HL-60 (cell line): Measurements from ENCODE around the gene LIPJ.

ENCODE experiments used
- DNase-seq, 2 experiments: peaks; one replicate each; pipeline ENCODE4 v3.0.0-alpha.2; 2010 to 2020; ENCODE audit warnings: low read depth in 1 of 2, low spot score in 1 of 2
- H3K27ac ChIP-seq: fragments of 250-450 bp; sonication (Bioruptor Pico); replicated peaks from 2 replicates; pipeline ENCODE4 v1.5.1; 2020; ENCODE audit warnings: mild to moderate bottlenecking, moderate library complexity
- H3K27me3 ChIP-seq: fragments of 250-450 bp; sonication (Bioruptor Pico); 2 replicates; pipeline ENCODE4 v1.5.1; 2021; ENCODE audit warnings: mild to moderate bottlenecking, moderate library complexity; ENCODE audit not compliant: insufficient read depth, poor library complexity, severe bottlenecking
- H3K4me3 ChIP-seq: replicated peaks from 2 replicates; pipeline ENCODE4 v1.5.1; 2011; ENCODE audit warnings: mild to moderate bottlenecking, control low read depth, low read length; ENCODE audit not compliant: insufficient read depth
- GABPA ChIP-seq: IDR thresholded peaks from 2 replicates; pipeline ENCODE4 v1.6.1; 2012; ENCODE audit warnings: low read depth
- POLR2AphosphoS5 ChIP-seq: IDR thresholded peaks from 2 replicates; pipeline ENCODE4 v1.6.1; 2012; ENCODE audit warnings: low read depth
- REST ChIP-seq: IDR thresholded peaks from 2 replicates; pipeline ENCODE4 v1.6.1; 2012; ENCODE audit warnings: low read depth; ENCODE audit not compliant: insufficient replicate concordance
- SPI1 ChIP-seq: IDR thresholded peaks from 2 replicates; pipeline ENCODE4 v1.6.1; 2012; ENCODE audit warnings: low read depth, mild to moderate bottlenecking, borderline replicate concordance
- TF ChIP-seq, protein P1 (sequence below): IDR thresholded peaks from one replicate; pipeline ENCODE4 v1.5.1; 2011; ENCODE audit warnings: low read length, control low read depth, inconsistent platforms; ENCODE audit not compliant: insufficient read depth

The LIPJ gene

DNA sequence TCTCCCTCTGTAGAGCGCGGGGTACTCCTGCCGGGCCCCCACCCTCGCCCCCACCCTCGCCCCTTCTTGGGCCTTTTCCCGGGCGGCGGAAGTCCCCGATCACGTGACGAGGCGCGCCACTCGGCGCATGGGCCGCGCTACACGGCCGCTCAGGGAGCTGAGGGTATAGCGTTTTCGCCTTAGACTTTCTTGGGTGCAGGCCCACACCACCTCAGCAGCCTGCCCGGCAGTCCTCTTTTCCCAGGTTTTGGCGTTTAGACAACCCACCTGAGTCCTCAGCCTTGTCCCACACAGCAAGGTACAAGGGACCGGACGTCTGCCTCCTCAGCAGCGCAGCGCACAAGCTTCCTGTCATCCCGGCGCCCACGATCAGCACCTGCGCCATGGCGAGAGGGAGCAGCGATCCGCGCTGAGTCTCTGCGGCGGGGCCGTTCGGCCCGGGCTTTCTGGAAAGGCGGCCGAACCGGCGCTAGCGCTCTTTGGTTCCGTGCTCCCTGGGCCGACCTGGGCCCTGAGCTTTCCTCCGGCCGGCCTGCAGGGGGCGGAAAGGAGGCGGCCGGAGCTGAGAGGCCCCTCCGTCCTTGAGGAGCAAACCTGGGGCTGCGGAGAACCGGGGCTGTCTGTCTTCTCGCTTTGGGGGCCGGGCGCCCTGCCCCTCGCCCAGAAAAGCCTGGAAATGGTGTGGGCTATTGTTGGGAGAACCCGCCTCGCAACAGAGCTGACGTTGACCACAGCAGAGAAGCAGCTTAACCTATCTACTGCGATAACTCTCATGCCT is 3.6 kb upstream of the LIPJ start, which contains the start of gene RNLS:
Gene RNLS, minus strand, starts transcription at position 513 of the 778 bp plus-strand sequence.
- H3K27ac ChIP-seq = peak within 1 kb of the TSS; percentile 74
- H3K4me3 ChIP-seq = peak within 1 kb of the TSS; percentile 53
- TF ChIP-seq POLR2AphosphoS5 (peak; percentile 55; the same call in 1 of the 2 replicates), GABPA (no peak), REST (peak; percentile 9)
- TF ChIP-seq, protein P1, sequence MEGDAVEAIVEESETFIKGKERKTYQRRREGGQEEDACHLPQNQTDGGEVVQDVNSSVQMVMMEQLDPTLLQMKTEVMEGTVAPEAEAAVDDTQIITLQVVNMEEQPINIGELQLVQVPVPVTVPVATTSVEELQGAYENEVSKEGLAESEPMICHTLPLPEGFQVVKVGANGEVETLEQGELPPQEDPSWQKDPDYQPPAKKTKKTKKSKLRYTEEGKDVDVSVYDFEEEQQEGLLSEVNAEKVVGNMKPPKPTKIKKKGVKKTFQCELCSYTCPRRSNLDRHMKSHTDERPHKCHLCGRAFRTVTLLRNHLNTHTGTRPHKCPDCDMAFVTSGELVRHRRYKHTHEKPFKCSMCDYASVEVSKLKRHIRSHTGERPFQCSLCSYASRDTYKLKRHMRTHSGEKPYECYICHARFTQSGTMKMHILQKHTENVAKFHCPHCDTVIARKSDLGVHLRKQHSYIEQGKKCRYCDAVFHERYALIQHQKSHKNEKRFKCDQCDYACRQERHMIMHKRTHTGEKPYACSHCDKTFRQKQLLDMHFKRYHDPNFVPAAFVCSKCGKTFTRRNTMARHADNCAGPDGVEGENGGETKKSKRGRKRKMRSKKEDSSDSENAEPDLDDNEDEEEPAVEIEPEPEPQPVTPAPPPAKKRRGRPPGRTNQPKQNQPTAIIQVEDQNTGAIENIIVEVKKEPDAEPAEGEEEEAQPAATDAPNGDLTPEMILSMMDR = peak; percentile 18
- H3K27me3 ChIP-seq = no peaks in the 10 kb centered on the region
- peak; percentile 35 to 63 for DNase-seq

DNA sequence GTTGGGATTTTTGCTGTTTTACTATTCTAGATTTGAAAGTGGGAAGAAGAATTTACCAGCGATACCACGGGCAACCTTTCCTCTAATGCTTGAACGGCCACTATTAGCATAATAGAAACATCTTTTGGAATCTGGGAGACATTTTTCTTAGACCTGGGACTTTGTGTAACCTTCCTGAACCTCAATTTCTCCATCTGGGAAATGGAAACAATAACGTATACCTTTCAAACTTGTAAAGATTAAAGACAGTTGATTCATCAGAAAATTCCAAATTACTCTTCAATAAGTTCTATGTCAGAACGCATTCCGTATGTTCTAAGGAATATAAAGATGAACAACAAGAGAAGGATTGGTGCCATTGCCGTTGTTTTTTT is 3.0 kb upstream of the LIPJ start:
- Histone ChIP-seq H3K4me3 (peak overlapping the region; percentile 53), H3K27ac (peak overlapping the region; percentile 74), H3K27me3 (no peaks in the 10 kb centered on the region)
- no peak for TF ChIP-seq SPI1
- TF ChIP-seq GABPA = no peak
- TF ChIP-seq, protein P1 = no peak
- TF ChIP-seq REST = no peak
- TF ChIP-seq POLR2AphosphoS5 = no peak
- no peak for DNase-seq

- no peak for DNase-seq
- TF ChIP-seq SPI1 (no peak), POLR2AphosphoS5 (no peak), GABPA (no peak), REST (no peak)
- TF ChIP-seq, protein P1 = no peak
- Histone ChIP-seq H3K27me3 (no peaks in the 10 kb centered on the region), H3K4me3 (no peak overlapping the region), H3K27ac (no peak overlapping the region)
These were observed 5.8 kb downstream of the LIPJ start for GRCh38 chr10:88592381-88592780.
